ENCODE data around the gene CSDE1.

Gene CSDE1

DNA sequence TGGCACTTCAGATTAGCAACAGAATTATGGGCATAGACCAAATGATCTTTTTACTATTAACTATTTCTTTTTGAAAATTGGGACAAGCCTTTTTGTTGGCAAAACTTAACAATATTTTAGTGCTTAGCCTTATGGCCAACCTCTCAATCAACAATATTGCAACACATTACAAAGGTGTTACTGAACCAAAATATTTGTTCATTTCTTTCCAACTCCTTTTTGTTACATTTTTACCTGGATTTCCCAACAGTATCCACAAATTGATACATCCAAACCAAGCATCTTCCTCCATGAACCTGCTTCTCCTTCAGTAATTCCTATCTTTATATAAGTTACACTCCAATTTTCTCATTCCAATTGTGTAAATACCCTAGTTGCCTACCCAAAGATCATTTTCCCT lies 61.0 kb downstream of the CSDE1 start:
- no peak for DNase-seq

DNA sequence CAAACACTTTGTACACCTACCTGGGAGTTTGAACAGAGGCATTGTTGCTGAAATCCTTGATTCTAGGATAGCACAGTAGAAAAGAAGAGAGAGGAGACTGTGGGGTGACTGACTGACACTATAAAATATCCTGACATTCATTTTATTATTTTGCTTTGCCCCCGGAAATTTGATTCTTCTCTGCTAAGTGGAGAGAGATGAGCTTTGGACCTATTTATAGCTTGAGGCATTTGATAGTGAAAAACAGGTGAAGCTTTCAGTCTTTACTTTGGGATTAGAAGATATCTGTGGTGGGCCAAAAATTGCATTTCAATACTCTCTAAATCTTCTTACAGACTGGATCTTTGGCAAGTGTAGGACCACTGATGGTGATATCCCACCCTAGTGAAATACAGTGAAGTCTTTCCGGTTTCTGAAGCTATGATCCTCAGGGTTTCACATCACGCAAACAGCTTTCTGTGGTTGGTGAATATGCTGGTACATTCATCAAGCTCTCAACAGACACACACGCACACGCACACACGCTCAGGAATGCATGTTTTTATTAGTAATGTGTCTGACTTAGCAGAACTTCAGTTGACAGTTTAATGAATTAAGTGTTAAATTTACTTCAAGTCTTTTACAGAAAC lies 62.2 kb downstream of the CSDE1 start, which contains the start of gene AMPD1:
Gene AMPD1 (minus strand): TSS at position 117 of the 629 bp plus-strand sequence. CDS start 75 bp downstream, at position 42.
- no peak for DNase-seq

DNA sequence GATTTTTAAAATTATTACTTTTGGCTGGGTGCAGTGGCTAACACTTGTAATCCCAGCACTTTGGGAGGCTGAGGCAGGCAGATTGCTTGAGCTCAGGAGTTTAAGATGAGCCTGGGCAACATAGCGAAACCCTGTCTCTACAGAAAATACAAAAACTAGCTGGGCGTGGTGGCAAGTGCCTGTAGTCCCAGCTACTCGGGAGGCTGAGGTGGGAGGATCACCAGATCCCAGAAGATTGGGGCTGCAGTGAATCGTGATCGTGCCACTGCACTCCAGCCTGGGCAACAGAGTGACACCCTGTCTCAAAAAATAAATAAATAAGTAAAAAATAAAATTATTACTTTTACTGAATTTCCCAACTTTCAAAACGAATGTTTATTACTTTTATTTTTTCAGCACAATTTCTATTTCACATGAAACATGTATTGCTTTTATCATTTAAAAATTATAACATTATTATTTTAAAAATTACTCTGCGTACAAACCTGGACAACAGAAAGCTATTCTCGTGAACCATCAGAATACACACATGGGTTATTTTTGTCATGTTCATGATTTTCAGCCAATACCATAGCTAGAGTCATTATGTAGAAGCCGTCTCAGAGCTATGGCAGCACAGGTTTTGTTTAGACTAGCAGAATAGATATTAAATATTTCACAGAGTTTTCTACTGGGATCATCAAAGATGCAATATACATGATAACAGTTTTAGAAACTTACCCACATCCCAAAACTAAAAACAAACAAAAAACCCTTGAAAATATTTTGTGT lies 63.1 kb downstream of the CSDE1 start:
- no peak for DNase-seq

DNA sequence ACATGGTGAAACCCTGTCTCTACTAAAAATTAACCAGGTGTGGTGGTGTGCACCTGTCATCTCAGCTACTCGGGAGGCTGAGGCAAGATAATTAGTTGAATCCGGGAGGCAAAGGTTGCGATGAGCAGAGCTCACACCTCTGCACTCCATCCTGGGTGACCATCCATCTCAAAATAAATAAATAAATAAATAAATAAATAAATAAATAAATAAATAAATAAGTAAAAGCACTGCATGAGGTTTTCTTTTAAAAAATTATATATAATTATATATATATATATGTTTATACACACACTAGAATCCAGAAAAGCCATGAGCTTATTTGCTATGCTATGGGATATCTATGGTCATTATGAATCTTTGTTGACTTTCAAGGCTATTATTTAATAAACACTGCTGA lies 64.8 kb downstream of the CSDE1 start:
- no peak for DNase-seq

DNA sequence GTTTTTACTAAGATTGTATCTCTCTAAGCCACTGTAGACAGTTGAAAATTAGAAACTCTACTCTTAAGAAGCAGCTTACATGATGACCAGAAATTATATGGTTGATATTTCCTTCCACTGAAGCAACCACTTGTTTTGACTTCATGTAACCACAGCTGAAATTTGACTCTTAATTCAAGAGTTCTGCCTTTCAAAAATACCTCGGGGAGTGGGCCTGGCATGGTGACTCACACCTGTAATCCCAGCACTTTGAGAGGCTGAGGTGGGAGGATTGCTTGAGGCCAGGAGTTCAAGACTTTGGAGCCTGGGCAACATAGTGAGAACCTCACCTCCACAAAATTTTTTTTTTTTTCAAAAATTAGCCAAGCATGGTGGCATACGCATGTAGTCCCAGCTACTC lies 66.7 kb downstream of the CSDE1 start:
- no peak for DNase-seq

DNA sequence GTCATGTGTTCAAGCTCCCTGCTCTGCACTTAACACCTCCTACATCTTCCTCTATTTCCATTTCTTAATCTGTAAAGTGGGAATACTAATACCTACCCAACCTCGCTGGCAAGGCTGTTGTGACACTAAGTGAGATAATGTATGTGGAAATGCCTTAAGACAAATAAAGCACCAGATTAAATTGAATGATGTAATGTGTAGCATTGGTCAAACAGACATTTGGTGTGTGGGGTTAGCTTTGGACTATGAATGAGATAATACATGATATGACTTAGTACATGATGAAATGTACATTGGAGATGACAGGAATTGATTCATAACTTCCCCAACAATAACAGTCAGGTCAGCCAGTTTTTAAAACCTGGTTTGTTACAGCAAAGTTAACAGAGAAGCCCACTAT lies 67.6 kb downstream of the CSDE1 start:
- no peak for DNase-seq

DNA sequence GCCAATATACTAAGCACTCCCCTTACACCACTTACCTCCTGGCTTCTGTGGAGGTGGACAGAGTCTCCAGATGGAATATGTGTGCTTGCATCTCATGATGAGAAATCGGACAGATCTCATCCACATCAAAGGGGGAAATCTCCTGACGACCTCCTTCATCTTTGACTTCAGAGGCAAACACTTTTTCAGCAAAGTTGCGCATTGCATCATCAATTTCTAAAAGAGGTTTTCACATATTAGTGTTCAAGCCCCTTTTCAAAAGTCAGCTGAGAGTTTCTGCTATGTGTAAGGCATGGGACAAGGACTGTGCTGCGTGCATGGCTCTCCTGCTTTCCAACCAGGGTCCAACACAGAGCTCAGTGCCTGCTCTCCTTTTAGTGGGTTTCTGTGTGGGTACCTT lies 69.3 kb downstream of the CSDE1 start:
- DNase-seq = no peak

DNA sequence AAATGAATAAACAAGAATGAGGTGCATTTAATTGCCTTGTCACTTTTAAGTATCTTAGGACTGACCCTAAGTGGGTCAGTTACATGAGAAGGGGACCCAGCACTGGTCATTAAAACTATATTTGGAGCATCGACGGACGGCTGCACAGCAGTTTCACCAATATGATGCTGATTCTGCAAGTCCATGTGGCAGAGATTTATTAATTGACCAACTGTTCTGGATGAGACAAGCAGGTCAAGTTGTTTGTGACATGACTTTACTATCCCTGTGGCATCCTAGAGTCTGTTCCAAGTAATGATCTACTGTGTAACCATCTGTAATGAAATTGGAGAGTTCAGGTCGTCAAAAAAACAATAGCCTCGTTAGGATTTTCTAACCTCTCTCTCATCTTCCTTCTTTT lies 71.9 kb downstream of the CSDE1 start:
- no peak for DNase-seq

DNA sequence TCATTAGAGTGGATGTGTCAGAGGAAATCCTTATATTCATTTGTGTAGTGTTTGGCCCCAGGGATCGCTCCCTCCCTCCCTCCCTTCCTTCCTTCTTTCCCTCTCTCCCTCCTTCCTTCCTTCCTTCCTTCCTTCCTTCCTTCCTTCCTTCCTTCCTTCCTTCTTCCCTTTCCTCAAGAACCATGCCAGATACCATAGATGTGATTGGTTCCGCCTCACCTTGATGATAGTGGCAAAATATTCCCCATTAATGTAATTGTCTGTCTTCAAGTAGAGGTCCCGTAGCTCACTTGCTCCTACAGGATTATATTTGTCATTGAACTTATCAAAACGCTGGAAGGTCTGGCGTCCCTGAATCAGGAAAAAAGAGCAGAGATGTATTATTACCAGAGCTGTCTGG lies 80.1 kb downstream of the CSDE1 start:
- DNase-seq = no peak

DNA sequence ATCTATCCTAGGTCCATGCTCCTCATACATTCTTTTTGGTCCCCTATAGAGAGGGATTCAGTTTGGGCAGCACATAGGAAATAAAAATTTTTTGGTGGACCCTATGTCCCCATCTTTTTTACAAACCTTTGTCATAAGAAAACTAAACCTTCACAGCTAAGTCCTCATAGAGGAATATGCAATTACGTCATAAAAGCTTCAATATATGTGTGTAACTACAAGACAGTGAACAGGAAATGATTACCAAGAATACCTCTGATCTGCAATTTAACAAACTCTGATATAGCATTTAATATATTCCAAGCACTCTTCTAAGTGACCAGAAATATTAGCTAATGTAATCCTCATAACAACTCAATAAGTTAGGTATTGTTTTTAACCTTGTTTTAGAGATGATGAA lies 81.7 kb downstream of the CSDE1 start:
- DNase-seq = no peak

DNA sequence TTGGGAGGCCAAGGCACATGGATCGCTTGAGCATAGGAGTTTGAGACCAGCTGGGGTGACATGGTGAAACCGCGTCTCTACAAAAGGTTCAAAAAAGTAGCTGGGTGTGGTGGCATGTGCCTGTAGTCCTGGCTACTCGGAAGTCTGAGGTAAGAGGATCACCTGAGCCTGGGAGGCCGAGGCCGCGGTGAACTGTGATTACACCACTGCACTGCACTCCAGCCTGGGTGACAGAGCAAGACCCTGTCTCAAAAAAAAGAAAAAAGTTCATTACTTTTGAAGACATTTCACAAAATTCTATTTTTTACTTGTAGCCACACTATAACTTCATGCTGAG lies 85.9 kb downstream of the CSDE1 start:
- DNase-seq = no peak

DNA sequence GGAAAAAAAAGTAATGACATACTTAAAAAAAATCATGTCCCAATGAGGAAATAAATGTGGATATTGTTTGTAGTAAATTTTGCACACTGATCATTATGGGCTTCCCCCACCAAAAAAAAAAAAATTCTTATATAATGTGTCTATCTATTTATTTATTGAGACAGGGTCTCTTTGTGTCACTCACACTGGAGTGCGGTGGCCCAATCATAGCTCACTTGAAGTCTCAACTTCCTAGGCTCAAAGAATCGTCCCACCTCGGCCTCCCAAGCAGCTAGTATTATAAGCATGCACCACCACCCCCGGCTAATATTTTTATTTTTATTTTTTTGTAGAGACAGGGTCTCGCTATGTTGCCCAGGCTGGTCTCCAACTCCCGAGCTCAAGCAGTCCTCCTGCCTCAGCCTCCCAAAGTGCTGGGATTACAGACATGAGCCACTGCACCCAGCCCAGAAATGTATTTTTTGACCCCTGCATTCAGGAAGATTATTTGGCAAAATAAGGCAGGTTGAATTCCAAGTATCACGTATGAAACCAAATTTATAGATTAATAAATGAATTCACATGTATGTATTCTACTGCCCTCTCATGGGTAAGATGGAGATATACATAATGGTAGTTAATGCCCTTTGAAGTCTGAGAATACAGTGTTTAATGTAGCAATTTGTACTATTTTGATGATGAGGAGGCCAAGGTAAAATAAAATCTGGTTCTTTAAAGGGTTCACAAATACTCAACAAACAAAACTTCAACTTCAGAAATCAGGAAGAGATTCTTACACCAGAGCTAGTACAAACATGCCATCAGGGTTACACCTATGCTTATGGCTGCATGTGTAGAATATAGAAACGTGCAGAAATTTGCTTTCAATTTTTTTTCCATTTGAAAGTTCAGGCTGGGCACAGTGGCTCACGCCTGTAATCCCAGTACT lies 86.5 kb downstream of the CSDE1 start:
- DNase-seq = no peak

DNA sequence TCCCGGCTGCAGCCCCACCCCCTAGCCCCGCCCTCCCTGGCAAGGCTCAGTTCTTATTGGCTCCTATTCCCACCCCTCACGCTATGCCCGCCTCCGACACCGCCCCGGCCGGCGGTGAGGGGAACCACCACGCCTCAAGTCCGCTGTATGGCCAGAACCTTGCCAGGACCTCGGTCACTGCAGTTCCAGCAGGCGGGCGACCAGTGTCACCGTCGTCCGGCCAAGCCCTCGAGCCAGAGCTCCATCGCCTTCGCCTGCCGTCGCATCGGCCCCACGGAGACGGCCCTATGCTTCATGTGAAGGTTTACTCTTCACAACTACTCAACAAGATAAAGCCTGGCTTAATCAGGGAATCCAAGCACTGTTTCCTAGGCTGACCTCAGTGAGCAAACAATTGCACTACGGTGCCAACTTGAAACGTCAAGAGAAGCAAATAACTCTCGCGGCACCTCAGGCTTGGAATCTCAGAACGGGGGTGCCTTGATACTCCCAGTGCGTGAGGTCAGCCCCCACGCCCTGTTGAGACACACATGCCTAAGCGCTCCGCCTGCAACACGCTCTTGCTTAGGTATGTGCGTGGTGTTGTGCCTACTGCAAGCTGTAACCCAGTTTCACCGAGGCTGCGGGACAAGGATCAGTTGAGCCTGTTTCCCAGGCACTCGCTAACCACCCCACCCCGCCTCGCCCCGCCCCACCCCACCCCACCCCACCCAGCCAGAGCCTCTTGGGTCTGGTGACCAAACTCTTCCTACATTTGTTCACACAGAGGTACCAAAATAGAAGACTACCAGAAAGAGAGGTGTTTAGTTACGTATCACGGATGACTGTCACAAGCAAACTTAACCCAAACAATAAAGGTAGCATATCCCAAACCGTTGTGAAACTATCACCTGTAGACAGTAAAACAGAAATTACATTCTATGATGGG lies 87.4 kb downstream of the CSDE1 start:
- peak; percentile 66 for DNase-seq

DNA sequence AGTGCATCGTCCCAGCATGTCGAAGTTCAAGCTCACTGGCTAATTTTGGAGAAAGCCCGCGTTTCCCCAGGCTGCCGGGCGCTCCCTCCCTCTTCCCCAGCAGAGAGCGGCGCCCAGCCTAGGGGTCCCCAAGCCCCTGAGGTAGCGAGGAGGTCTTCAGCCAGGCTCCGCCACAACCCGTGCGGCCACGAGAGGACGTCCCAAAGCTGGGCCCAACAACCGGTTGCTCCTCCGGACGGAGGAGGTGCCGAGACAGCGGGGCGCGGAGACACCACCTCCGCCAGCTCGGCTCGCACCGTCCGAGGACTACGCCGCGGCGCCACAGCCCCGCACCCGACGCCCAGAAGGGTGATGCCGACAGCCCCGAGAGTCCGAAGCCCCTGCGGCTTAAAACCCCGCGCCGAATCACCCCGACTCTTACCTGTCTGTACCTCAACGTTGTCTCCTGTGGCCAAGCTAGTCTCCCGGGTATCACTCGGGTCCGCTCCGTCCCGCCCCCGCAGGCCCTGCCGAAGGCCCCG lies 88.2 kb downstream of the CSDE1 start, which contains the start of gene DENND2C:
Gene DENND2C (minus strand): TSS at position 488 of the 521 bp plus-strand sequence. CDS start 44,065 bp downstream, outside the sequence.
- DNase-seq = no peak

DNA sequence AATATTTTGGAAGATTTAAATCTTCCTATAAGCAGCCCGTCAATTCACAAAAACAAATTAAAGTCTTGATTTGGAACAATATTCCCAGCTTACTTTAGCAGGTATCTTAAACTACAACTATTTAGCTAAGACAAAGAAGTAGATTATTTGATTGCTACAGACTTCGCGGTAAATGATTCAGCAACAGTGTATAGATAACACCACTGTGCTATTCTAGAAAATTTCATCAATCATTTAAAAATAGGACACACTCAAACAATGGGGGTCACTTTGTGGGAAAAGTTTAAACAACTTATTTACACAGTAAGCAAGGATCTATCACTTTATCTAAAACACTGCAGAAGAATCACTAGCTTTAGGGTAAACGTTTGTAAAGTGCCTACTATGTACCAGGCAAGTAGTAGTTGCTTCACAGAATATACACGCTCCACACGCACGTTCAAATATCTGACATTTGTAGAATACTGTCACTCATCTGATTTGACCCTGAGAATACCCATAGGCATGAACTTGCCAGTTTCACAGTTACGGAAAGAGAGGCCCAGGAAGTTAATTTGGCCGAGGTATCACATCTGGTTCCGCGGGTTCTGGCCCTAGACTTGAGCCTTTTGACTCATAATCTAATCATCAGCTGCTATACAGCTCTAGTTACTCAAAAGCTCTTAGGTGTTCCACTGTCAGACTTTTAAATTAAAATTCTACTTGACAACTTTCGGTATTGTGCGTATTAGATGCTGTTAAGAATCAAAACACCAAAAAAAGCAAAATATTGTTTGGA lies 88.8 kb downstream of the CSDE1 start:
- no peak for DNase-seq

DNA sequence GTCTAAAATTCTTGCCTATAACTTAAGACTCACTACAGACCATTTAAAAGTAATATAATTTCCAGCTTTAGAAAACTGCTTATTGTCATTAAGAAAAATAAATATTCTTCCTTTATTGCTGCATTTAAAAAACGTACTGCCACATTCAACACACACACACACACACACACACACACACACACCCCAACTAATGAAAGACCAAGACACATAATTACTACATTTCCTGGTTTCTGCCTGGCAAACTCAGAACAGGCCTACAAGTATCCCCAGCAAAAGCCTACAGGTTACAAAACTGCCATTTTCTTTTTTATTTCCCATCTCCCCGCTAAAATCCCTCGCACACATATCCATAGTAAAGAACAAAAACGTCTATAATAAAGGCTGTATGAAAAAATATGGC lies 89.4 kb downstream of the CSDE1 start:
- no peak for DNase-seq

DNA sequence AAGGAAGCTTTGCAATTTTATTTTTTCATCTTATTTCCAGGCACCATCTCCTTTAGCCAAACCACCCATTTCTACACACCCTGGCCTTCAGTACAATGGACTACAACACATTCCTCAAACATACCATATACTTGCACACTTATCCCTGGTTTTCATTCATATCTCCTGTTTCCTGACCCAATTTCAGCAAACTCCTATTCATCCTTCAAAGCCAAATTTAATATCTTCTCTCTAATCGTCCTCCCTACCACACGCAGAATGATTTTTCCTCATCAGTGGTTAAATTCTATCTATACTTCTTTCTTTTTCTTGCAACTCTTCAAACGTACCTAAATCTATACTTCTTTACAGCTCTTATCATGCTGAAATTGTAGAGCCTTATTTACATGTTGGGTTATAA lies 90.8 kb downstream of the CSDE1 start:
- no peak for DNase-seq
